Amniotic stem cell (primary cell): ENCODE results near the gene ECEL1.
"Not testable (repeated sequence)": the region's sequence is repeated elsewhere in the genome, so short reads cannot be mapped to it uniquely, and the experiment has no call there.

Source experiments
- DNase-seq: peaks from one replicate; lab custom pipeline; 2025; lab: John Stamatoyannopoulos, UW

Gene ECEL1

DNA sequence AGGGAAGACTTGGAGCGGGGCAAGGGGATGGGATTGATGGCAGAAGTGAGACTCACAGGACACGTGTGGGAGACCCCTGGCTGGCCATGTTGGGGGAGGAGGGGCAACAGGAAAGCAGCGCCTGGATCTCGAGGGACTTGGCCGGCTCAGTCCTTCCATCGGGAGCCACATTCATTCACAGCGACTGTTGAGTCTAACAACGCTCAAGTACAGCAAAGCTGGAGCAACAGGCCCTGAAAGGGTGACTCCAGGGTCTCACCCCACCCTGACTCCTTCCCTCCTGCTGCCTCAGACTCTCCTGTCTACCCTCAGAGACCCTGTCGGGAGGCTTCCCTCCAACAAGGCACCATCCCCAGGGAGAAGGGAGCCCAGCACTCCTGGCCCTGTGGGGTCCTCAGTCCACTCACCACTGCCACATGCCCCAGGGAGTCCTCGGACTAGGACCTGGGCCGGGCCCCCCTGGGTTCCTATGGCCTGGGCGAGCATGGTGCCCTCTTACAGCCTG is 46.4 kb downstream of the ECEL1 start:
- no peak for DNase-seq

DNA sequence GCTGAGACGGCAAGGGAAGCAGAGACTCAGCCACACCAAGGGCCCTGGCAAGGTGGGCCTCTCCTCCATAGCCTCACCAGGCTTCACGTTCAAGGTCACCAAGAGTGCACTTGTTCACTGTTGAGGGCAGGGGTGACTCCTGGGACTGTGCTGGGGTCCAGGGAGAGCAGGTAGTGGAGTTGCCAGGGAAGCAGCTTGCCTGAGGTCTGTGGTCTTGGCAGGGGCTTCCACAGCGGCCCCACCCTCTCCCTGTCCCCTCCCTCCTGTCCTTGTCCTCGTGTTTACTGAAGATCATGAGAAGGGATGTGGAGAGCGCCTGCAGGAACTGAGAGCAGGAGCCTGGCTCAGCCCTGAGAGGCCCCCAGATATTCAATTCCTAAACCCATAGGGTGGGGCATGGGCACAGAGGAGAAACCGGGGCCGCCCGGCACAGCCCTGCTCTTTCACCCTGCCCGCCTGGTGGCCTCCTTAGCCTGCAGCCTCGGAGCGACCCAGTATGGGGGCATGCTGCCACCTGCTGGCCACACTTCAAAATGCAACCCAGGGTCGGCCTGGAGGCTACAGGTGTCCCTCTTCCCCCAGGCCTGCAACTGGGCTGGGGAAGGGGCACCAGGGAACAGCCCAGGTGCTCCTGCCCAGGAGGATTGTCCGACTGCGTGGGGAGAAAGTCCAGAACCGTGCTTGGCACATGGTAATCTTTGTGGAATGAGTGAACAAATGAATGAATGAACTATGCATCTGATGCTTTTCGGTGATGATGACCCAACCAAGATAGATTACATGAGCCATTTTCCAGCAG is 47.2 kb downstream of the ECEL1 start:
- not testable (repeated sequence) for DNase-seq

DNA sequence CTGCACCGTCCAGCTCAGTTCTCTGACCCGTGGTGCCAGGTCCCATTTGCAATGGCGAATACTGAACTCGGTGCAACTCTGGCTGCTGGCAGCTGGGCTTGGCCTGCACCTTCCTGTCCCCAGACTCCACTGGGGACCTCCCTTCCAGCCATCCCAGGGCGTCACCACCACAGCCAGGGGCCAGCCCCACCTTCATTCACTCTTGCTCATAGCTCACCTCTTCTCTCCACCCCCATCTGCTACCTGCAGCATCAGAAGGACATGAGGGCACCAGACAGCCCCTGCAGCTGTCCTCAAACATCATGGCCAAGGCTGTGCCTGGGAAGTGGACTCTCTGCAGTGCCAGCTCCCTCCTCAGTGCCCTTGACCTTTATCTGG is 47.9 kb downstream of the ECEL1 start:
- no peak for DNase-seq

DNA sequence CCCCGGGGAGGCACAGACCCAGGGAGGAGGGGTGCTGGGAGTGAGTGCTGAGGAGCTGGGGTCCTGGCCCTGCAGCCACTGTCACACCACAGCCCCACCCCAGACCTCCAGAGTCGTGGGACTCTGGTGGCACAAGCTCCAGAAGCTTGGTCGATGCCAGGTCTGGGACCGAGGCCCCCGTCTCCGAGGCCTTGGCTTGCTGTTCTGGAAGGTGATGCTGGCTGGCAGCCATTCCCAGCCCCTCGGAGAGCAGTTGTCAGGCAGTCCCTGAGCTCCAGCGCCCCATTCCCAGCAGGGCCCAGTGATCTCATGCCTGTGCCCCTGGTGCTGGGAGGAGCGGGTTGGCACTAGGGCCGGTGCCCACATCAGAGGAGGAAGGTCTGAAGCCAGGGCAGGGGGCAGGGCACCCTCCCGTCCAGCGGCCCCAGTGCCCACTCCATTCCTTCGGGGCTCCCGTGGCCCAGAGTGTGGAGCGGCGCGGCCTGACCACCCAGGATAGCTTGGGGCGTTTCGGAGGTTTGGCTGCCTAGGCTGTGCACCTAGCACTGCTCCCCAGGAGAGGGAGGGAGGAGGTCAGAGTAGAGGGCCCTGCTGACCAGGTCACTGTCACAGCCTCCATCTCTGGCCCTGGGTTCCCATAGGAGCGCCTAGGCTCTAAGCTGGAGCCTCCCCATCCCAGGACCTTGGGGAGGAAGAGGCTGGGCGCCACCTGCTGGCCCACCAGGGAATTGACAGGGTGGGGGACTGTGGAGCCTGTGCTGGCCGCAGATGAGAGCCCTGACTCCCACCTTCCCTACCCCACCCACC is 48.5 kb downstream of the ECEL1 start:
- DNase-seq, result no peak

DNA sequence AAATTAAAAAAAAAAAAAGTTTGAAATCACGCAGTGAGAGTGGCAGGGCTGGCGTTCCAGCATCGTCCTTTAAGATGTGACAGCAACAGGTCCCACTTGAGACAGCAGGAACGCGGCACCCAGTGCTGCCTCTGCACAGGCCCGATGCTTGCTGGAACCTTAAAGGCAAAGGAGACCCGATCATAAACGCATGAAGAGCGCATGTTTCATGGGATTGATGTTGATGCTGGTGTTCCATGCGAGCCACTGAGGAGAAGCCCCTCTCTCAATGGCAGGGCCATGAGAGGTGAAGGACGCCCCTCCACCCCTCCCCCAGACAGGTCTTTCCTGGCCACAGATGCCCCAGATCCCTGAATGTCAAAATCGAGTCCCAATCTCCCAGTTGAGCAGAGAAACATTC is 49.5 kb downstream of the ECEL1 start:
- DNase-seq, result no peak

DNA sequence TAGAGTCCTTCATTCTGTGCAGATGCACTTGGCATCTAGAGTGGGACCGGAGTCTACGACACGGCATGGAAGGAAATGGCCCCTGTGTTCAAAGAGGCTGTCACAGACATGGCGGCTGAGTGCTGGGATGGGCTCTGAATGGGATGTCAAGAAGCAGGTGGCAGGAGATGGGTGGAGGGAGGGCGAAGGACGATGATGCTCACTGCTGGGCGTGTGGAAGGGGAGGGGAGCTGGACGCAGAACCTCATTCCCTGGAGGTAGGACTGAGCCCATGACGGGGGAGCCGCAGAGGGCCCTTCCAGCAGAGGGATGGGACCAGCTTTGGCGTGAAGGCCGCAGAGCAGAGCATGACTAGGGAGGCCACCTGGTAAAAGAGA is 50.5 kb downstream of the ECEL1 start:
- no peak for DNase-seq

DNA sequence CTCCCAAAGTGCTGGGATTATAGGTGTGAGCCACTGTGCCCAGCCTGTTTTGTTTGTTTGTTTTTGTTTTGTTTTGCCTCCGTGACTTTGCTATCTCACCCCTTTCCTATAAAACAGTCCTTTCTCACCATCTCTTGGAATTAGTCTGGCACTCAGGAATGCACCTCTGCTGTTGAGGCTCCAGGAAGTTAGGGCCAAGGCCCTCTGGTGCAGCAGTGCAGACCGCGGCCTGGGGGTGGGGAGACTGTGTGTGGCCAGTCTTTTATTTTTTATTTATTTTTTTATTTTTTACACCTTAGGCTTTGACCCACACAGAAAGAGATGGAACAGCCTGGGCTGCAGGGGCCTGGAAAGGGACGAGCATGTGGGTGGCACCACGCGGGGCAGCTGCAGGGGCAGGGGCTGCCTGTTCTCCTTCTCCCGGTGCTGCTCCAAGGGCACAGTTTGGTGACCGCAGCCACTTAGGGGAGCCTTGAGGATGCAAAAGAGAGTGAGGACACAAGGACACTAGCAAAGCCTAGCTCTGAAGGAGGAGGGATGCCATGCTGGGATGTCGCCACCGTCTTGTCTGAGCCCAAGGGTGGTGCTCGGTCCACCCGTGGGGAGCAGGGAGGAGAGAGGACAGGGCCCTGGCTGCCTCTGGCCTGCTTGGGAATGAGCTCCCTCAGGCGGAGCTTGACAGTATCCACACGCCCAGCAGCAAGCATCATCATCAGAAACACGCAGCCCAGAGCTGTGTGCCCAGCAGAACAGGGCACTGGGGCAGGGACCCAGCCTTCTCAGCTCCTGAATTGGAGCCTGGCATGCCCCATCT is 51.0 kb downstream of the ECEL1 start:
- DNase-seq, result no peak

DNA sequence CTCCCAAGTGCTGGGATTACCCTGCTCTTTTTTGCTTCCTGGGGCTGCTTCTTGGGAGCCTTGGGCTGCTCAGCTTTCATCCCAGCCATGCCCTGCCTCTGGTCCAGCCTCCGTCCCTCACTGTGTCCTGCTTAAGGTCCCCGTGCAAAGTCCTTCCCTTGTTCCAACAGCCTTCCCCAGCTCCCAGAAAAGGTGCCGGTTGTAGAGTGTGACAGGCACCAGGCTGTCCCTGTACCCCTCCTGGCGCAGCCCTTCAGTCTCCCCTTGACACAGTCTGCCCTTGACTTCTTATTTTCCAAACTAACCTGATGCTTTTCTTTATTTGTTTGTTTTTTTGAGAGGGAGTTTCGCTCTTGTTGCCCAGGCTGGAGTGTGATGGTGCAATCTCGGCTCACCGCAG is 51.8 kb downstream of the ECEL1 start:
- no peak for DNase-seq

DNA sequence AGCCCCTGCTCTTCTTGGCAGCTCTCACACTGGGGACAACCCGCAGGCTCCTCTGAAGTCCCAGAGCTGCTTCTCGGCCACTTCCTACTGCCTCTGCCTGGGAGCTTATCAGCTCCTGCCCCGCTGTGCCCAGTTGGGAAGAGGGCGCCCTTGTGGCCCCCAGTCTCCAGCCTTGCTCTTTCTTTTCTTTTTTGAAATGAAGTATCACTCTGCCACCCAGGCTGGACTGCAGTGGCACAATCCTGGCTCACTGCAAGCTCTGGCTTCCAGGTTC is 52.3 kb downstream of the ECEL1 start:
- no peak for DNase-seq

DNA sequence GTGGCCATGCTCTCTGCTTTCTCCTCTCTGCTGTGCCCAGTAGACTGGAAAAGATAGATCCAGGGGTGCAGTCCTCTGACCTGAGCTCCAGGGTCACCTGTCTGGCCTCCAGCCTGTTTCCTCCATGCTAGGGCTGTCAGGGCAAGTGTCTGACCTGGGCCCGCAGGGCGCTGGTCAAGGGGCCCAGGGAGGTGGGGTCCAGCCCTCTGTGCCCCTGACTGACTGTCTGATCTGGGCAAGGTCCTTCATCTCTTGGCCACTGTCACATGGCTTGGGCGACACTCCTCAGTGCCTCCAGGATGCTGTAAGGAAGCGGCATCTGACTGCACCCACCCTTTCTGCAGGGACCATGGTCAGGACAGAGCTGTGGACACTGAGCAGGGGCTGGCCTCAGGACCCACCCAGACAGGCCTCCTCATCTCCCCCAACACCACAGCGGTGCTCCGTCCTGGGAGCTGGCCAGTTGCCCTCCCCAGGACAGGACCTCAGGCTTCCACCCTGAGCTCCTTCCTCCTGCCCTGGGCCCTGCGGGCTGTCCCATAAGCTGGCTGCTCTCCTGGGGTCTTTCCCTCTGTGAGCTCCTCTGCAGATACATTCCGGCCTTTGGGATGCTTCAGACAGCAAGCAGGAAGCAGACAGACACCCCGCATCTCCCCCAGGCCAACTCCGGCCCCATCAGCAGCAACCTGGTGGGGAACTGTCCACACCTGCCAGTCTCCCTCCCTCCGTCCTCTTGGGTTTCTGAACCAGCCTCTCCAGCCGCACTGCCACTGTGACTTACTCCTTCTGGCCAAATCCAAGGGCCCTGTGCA is 52.9 kb downstream of the ECEL1 start:
- DNase-seq, result no peak

DNA sequence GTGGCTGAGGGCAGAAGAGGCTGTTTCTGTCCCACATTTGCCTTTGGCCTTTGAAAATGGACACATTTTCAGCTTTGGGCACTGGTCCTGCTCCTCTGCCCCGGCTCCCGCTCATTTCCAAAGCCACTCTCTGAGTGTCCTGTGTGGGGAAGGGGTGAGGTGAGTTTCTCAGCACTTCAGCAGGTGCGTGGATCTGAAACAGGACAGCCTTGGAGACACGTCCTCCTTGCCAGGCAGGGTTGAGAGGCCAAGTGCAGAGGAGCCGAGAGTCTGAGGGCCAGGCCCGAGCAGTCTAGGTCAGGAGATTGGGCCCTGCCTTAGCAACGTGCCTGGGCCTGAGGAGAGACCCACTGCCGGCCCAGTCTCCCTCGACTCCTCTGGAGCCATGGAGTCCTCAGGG is 53.5 kb downstream of the ECEL1 start:
- DNase-seq, result no peak

DNA sequence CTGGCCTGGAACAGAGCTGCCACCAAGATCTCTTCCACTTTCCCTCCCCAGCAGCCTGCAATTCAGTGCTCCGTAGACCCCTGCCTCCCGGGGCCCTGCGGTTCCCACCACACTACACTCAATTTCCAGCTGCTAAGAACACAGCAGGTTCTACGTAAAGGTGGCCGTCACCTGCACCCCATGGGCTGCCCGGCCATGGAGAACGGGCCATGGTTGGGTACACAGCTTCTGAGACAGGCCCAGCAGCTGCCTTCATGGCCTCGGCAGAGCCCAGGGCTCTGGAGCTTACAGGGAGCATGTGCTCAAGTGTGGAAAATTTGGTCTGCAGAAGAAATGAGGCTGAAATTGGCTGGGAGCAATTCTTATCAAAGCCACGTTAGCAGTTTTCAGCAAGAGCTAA is 54.0 kb downstream of the ECEL1 start:
- not testable (repeated sequence) for DNase-seq

DNA sequence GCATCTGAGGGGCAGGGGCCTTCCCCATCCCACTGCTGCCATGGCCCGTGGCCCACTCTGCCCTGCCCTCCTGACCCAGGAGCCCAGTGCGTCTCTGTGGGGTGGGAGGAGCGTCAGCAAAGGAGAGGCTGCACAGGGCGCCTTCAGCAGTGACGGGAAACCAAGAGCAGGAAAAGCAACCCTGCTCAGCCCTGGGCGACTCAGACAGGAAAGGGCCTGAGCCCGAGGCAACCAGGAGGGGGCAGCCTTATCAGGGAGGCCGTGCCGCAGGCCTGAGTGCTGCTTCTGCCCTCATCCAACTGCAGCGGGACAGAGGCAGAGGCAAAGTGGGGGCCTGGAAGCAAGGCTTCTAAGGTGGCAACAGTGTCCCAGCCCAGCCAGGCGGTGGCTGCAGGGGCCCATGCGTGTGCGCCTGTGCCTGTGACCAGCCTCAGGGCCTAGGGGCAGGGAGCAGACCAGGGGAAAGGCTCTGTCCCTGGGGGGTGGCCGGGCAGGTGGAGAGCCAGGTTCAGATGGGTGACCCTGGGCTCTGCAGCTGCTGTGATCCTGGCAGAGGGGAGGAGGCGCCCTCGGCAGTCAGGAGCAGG is 54.9 kb downstream of the ECEL1 start:
- no peak for DNase-seq

DNA sequence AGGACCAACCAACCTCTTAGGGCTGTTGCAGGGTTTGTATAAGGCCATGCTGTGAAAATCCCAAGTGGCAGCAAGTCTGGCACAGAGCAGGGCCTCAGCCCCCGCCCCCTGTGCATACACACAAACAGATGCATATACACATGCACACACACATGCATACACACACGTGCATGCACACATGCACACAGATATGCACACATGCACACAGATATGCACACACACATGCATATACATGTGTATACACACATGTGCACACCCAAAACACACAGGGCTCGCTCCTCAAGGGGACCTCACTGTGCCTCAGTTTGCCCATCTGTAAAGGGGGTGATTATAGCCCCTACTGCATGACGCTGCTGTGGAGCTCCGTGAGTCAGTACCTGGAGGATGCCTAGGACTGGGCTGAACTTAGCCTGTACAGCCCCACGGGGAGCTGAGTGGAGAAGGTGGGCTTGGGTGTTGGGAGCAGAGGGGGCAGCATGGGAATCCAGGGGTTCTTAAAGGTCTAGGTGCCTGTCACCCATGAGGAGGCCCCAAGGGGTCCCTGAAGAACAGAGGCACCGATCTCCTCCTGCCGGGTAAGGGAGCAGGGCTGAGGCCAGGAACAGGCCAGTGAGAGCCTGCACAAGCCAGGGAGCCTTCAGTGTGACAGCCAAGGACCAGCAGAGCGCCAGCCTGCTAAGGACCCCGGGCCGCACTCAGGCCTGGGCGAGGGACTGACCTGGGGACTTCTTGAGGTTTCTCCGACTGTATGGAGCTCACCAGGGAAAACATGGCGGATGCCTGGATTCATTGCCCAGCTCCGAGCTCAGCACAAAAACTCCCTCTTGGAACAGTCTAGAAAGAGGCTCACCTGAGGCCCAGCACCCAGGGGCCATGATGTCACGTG is 55.7 kb downstream of the ECEL1 start:
- DNase-seq, result no peak
